HEK293T (cell line): Measurements from ENCODE around the gene CLMP.

Experiments used
- CTCF ChIA-PET: fragments of 350-600 bp; formaldehyde crosslinking; extraction: SDS; loops from one replicate; lab custom pipeline; 2021; ENCODE audit warnings: antibody characterized with exemption, inconsistent platforms; lab: Yijun Ruan, JAX
- POLR2A ChIA-PET: fragments of 350-600 bp; formaldehyde crosslinking; extraction: SDS; loops from one replicate; lab custom pipeline; 2020; ENCODE audit warnings: antibody characterized with exemption, inconsistent platforms; lab: Yijun Ruan, JAX
- DNase-seq: peaks from one replicate; pipeline ENCODE4 v3.0.0; 2012; ENCODE audit warnings: mixed read lengths; ENCODE audit errors: extremely low spot score
- ARNT ChIP-seq: fragments of 450-650 bp; IDR thresholded peaks from 2 replicates; pipeline ENCODE4 v1.6.1; 2017; ENCODE audit warnings: mild to moderate bottlenecking
- BHLHE40 ChIP-seq: fragments of 450-650 bp; IDR thresholded peaks from 2 replicates; pipeline ENCODE4 v1.6.1; 2016; ENCODE audit warnings: mild to moderate bottlenecking, moderate library complexity, borderline replicate concordance
- CTBP1 ChIP-seq: fragments of 450-650 bp; IDR thresholded peaks from 2 replicates; pipeline ENCODE4 v1.6.1; 2016; ENCODE audit warnings: borderline replicate concordance
- ELF4 ChIP-seq: fragments of 450-650 bp; IDR thresholded peaks from 2 replicates; pipeline ENCODE4 v1.6.1; 2017; ENCODE audit warnings: antibody characterized with exemption
- FOXA1 ChIP-seq: fragments of 450-650 bp; IDR thresholded peaks from 2 replicates; pipeline ENCODE4 v1.6.1; 2016; ENCODE audit warnings: mild to moderate bottlenecking
- FOXK2 ChIP-seq: fragments of 450-650 bp; IDR thresholded peaks from 2 replicates; pipeline ENCODE4 v1.6.1; 2016; ENCODE audit warnings: mild to moderate bottlenecking
- FOXM1 ChIP-seq: fragments of 450-650 bp; IDR thresholded peaks from 2 replicates; pipeline ENCODE4 v1.6.1; 2017; ENCODE audit warnings: mild to moderate bottlenecking, borderline replicate concordance
- HDGF ChIP-seq: fragments of 450-650 bp; IDR thresholded peaks from 2 replicates; pipeline ENCODE4 v1.6.1; 2017; ENCODE audit warnings: antibody characterized with exemption, borderline replicate concordance
- L3MBTL2 ChIP-seq: fragments of 450-650 bp; conservative IDR thresholded peaks from 2 replicates; pipeline ENCODE4 v1.6.1; 2016; ENCODE audit warnings: mild to moderate bottlenecking
- LEF1 ChIP-seq: fragments of 450-650 bp; IDR thresholded peaks from 2 replicates; pipeline ENCODE4 v1.6.1; 2017; ENCODE audit warnings: mild to moderate bottlenecking, borderline replicate concordance
- NFRKB ChIP-seq: fragments of 450-650 bp; IDR thresholded peaks from 2 replicates; pipeline ENCODE4 v1.6.1; 2016; ENCODE audit warnings: mild to moderate bottlenecking, moderate library complexity
- PKNOX1 ChIP-seq: fragments of 450-650 bp; IDR thresholded peaks from 2 replicates; pipeline ENCODE4 v1.6.1; 2016
- SP1 ChIP-seq: fragments of 450-650 bp; IDR thresholded peaks from 2 replicates; pipeline ENCODE4 v1.6.1; 2017
- SUZ12 ChIP-seq: fragments of 450-650 bp; IDR thresholded peaks from 2 replicates; pipeline ENCODE4 v1.6.1; 2016; ENCODE audit warnings: mild to moderate bottlenecking
- TARDBP ChIP-seq: fragments of 450-650 bp; IDR thresholded peaks from 2 replicates; pipeline ENCODE4 v1.6.1; 2016
- ZNF384 ChIP-seq: fragments of 450-650 bp; IDR thresholded peaks from 2 replicates; pipeline ENCODE4 v1.6.1; 2016

CLMP gene

DNA sequence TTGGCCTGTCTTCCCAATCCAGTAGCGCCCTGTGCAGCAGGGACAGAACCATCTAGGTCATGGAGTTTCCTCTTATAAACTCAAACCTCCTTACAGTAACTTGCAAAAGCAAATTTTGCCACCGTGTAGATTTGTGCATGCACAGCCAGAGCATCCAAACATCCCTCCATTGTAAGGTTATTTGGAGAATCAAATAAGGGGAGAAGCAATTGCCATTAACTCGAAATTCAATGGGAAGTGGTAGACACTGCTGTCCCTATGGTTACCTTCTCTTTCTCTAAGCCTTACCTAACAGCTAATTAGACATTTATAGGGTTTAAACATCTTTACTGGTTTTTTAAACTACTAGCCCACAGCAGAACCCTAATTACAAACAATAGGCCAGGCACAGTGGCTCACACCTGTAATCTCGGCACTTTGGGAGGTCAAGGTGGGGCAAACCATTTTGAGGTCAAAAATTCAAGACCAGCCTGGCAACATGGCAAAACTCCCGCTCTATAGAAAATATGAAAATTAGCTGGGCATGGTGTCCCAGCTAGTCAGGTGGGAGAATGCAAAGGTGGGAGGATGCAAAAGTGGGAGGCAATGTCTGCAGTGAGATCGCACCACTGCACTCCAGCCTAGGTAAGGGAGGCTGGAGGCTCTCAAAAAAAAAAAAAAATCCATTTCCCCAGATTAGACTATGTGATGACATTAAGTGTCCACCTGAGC lies 139.7 kb downstream of the CLMP start:
- ChIA-PET POLR2A (interaction anchor here (0.7 to 1.4 kb wide), 2 partner anchors 25 to 28 kb away, joined by 3 read pairs; no protein-coding TSS in a partner anchor), CTCF (interaction anchor here (0.8 to 2.1 kb wide), 7 partner anchors 12 to 192 kb away, joined by 3 to 10 read pairs (median 7); no protein-coding TSS in a partner anchor)
- no peak for DNase-seq

DNA sequence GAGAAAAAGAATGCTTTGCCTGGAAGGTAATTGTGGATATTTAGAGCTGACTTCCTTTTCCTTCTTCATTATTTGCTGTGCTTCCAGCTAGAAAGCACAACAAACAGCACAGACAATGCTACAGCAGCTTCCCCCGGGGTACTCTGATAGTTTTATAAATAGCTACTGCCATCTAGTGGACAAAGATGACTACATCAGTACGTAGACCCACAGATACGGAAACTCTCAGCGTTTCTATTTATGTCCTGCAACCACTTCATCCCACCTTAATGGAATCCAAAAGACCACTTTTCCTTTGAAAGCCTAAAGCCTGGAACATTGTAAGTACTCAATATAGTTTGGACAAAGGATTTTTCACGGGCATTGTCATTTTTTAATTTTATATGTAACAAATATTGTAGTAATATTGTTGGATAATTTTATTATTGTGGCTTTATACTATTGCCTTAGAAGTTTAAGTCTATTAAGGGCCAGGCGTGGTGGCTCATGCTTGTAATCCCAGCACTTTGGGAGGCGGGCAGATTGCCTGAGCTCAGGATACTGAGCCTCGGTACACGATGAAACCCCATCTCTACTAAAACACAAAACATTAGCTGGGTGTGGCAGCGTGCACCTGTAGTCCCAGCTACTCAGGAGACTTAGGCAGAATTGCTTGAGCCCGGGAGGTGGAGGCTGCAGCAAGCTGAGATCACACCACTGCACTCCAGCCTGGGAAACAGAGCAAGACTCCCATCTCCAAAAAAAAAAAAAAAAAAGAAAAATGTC lies 140.6 kb downstream of the CLMP start:
- ChIA-PET CTCF (interaction anchor here (0.6 to 2.1 kb wide), 19 partner anchors 10 to 333 kb away, joined by 3 to 10 read pairs (median 4); no protein-coding TSS in a partner anchor), POLR2A (interaction anchor here (0.7 to 1.5 kb wide), 6 partner anchors 8 to 191 kb away, joined by 3 to 6 read pairs (median 4); partner anchors contain the start of gene HSPA8)
- DNase-seq = peak; percentile 71
- TF ChIP-seq ELF4 = no peak
- TF ChIP-seq HDGF = no peak
- TF ChIP-seq NFRKB = no peak
- no peak for TF ChIP-seq SUZ12
- no peak for TF ChIP-seq SP1
- no peak for TF ChIP-seq TARDBP
- no peak for TF ChIP-seq ARNT
- TF ChIP-seq CTBP1 = no peak
- TF ChIP-seq LEF1 = no peak

More for the DNA sequence above, 139.7 kb downstream of the CLMP start:
- TF ChIP-seq ARNT (no peak), NFRKB (no peak), HDGF (no peak), FOXM1 (no peak), CTBP1 (no peak), ELF4 (no peak), ZNF384 (no peak), PKNOX1 (no peak), FOXA1 (no peak), L3MBTL2 (no peak)

GRCh38 chr11:123052901-123053721 lies 141.9 kb downstream of the CLMP start:
- ChIA-PET CTCF (interaction anchor here (0.9 to 2.1 kb wide), 7 partner anchors 19 to 208 kb away, joined by 3 to 8 read pairs (median 4); no protein-coding TSS in a partner anchor), POLR2A (interaction anchor here (0.9 to 1.5 kb wide), 4 partner anchors 9 to 190 kb away, joined by 3 to 6 read pairs (median 4); partner anchors contain the start of gene HSPA8)
- TF ChIP-seq LEF1 = no peak
- TF ChIP-seq SP1 = no peak
- TF ChIP-seq ELF4 = no peak
- TF ChIP-seq BHLHE40 = no peak
- TF ChIP-seq HDGF = no peak
- TF ChIP-seq CTBP1 = no peak
- no peak for TF ChIP-seq ARNT
- DNase-seq = no peak

DNA sequence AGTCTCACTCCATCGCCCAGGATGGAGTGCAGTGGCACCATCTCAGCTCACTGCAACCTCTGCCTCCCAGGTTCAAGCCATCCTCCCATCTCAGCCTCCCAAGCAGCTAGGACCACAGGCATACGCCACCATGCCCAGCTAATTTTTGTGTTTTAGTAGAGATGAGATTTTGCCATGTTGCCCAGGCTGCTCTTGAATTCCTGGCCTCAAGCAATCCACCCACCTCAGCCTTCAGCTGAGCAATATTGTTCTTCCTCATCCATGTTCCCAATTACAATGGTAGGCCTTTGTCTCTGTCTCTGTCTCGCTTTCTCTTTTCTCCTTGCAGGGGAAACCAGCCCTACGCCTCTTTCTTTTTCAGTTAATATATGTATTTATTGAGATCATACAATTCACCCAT lies 143.4 kb downstream of the CLMP start:
- TF ChIP-seq HDGF (no peak), L3MBTL2 (no peak), ELF4 (no peak), ZNF384 (no peak), ARNT (no peak), TARDBP (no peak), LEF1 (no peak), FOXK2 (no peak), FOXM1 (no peak), NFRKB (no peak), BHLHE40 (no peak), SP1 (no peak), CTBP1 (no peak), FOXA1 (no peak), SUZ12 (no peak), PKNOX1 (no peak)
- CTCF ChIA-PET = no interaction called here
- DNase-seq = no peak
- POLR2A ChIA-PET = no interaction called here

DNA sequence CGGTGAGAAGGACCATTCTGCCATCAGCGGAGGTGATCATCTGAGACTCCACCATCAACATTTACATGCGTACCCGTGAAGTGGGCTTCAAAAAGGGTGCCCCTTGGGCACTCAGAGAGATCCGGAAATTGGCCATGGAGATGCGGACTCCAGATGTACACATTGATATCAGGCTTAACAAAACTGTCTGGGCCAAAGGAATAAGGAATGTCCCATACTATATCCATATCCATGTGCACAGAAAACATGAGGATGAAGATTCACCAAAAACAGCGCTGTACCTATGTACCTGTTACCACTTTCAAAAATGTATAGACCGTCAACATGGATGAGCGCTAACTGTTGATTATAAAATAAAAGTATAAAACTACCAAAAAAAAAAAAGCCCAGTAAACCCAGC lies 143.9 kb downstream of the CLMP start:
- ChIA-PET CTCF (no interaction called here), POLR2A (no interaction called here)
- DNase-seq = no peak
- TF ChIP-seq L3MBTL2 (no peak), FOXK2 (no peak)

- no peak for DNase-seq
- TF ChIP-seq SP1 = no peak
- POLR2A ChIA-PET = interaction anchor here (1.3 to 3.6 kb wide), 3 partner anchors 9 to 14 kb away, joined by 4 to 20 read pairs (median 6); partner anchors contain the start of gene HSPA8
- CTCF ChIA-PET = interaction anchor here (1.0 to 1.9 kb wide), 4 partner anchors 25 to 252 kb away, joined by 3 to 7 read pairs (median 4); no protein-coding TSS in a partner anchor
Observed at GRCh38 chr11:123047947-123048293, 147.1 kb downstream of the CLMP start.
